Measurements from ENCODE around the gene ABCB11.

GRCh38 chr2:168970711-168971233 lies 60.4 kb downstream of the ABCB11 start:
- TF ChIP-seq POLR2A (IDR thresholded peaks at IDR 0.05; ENCODE audit: extremely low read depth, insufficient read length) (no peak), CTCF (IDR thresholded peaks at IDR 0.05; ENCODE audit: low read depth, low read length) (no peak), MYC (IDR thresholded peaks at IDR 0.05; ENCODE audit: low read depth, low read length) (no peak), MAX (IDR thresholded peaks at IDR 0.05; ENCODE audit: low read depth, low read length) (no peak)
